ENCODE results near the gene KLRF2.

The KLRF2 gene

DNA sequence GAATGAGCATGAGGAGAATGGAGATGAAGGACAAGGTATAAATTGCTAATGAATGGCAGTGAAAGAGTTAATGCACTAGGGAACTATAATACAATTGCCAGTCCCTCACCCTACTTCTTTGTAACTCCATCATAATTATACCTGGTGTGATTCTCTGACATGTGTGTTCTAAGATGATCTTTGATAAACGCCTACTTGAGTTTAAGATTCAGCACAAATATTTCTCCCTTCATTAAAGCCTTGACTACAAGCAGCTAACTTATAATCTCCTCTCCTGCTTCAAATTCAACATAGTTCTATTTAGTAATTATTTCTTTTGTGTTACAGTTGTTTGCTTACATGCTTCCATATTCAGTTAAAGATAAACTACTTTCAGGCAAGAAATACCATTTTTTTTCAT lies 60.5 kb downstream of the KLRF2 start:
- no peak for DNase-seq

DNA sequence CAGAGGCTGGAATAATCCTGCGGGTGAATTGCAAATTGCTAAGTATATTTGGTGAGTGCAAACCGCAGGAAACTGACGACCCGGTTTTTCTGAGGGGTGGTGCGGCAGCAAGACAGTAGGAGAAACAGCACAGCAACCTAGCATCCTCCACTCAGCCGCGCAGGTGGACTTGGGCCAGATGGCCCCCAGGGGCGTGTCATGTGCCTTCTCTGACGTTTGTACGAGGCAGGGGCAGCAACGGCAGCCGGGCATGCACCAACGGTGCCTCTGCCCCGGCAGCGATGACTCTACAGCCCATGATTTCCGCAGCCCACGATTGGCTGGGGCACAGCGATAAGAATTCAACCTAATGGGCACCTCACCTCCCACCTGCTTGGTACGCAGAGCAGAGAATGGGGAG lies 62.0 kb downstream of the KLRF2 start:
- DNase-seq: no peak

- no peak for DNase-seq
Measured at GRCh38 chr12:9944391-9944790, 63.1 kb downstream of the KLRF2 start.

Data from stimulated activated CD4-positive, alpha-beta T cell treated with anti-CD3 and anti-CD28 coated beads, Interleukin-4, amount 100 ng/mL, for 4 hours (primary cell).